ENCODE results near the gene PDE2A. TPM values are rescaled to one million over a fixed set of nuclear protein-coding genes. Genes with fewer than 3 reads are reported as not detected.

PDE2A gene
- total RNA-seq, 2 experiments from 2014 or later: 0.29 to 0.72 TPM

- POLR2A ChIA-PET: no interaction called here
- CTCF ChIA-PET: interaction anchor here (1.6 kb wide), 1 partner anchor 177 kb away, joined by 4 read pairs; no protein-coding TSS in a partner anchor
Observed at GRCh38 chr11:72647882-72648281, 26.3 kb downstream of the PDE2A start.

- ChIA-PET POLR2A (interaction anchor here (0.6 kb wide), 1 partner anchor 471 kb away, joined by 4 read pairs; no protein-coding TSS in a partner anchor), CTCF (interaction anchor here (0.7 to 1.6 kb wide), 2 partner anchors 37 to 57 kb away, joined by 3 read pairs; no protein-coding TSS in a partner anchor)
Observed at GRCh38 chr11:72646472-72646871, 27.8 kb downstream of the PDE2A start.

DNA sequence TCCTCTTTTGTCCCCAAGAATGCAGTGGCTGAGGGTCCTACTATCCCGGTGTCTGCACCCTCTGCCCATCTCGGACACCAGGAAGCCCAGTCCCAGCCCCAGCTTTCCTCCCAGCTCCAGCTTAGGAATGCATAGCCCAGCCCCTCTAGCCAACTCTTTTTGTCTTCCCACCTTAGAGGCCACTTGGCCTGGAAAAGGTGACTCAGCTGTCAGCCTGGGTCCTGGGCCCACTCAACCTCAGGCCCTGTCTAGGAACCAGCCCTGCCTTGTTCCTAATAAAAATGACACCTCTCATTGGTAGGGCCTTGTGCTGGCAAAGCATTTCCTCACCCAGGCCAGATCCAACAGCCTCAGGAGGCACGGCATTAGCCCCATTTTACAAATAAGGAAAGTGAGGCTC is 28.2 kb downstream of the PDE2A start:
- POLR2A ChIA-PET: interaction anchor here (0.6 kb wide), 1 partner anchor 470 kb away, joined by 4 read pairs; no protein-coding TSS in a partner anchor
- CTCF ChIA-PET: interaction anchor here (0.7 to 1.8 kb wide), 4 partner anchors 38 to 61 kb away, joined by 3 to 6 read pairs (median 3); no protein-coding TSS in a partner anchor

DNA sequence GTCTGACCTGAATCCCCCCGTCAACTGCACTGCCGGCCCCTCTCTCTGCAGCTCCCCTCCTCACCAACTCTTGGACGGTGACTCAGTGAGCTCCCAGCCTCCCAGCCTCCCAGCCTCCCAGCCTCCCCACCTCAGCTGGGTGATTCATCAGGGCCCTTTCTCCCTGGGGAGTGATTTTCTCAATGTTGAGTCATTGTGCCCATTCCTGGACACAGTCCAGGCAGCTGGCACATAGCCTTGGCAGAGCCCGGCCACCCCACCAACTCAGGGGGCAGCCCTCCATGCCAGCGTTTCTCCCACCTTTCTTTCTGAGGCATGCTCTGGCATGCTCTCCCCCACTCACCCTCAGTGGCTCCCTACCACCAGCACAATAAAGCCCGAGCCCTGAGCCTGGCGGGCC is 30.7 kb downstream of the PDE2A start:
- POLR2A ChIA-PET: no interaction called here
- CTCF ChIA-PET: interaction anchor here (0.8 to 4.3 kb wide), 12 partner anchors 8 to 172 kb away, joined by 3 to 25 read pairs (median 4); no protein-coding TSS in a partner anchor

GRCh38 chr11:72642884-72643522 is 31.2 kb downstream of the PDE2A start:
- POLR2A ChIA-PET: no interaction called here

DNA sequence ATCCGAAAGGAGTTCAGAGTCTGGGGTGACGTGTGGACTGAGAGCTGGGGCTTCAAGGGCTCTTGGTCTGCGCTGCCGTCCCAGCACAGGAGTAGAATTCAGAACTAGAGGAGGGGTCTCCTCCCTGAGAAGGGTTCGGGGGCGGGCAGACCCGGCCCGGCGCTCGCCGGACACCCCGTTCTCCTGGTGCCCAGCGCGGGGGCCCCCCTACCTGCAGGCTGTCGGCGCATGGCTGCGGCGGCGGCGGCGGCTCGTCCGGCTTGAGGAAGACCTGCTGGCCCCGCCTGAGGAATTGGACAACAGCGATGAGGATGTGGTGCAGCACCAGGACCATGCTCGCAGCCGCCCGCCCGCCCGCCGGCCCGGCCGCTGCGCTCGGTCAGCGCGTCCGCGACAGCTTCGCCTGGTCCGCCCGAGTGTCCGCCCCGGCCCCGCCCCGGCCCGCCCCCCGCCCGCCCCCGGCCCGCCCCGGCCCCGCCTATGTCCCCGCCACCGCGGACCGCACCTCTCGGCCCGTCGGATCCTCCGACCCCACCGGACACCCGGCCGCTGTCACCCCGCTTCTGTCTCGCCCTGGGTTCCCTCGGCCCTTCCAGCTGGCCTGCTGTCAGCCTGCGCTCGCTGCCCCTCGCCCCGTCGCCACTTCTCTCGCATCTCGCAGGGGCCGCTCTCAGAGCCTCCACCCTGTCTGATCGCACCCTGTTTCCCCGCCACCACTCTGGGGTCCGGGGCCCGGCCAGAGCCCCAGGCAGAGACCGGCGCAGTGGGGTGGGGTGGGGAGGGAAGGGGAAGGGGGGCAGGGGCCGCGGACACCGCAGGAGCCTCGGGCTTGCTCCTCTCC is 32.0 kb downstream of the PDE2A start:
- ChIA-PET CTCF (interaction anchor here (0.9 to 4.3 kb wide), 8 partner anchors 20 to 161 kb away, joined by 3 to 25 read pairs (median 4); no protein-coding TSS in a partner anchor), POLR2A (no interaction called here)

More at GRCh38 chr11:72642884-72643522, 31.2 kb downstream of the PDE2A start:
- CTCF ChIA-PET: interaction anchor here (0.8 to 4.3 kb wide), 12 partner anchors 9 to 172 kb away, joined by 3 to 25 read pairs (median 4); no protein-coding TSS in a partner anchor

- ChIA-PET POLR2A (no interaction called here), CTCF (interaction anchor here (0.5 to 4.3 kb wide), 5 partner anchors 42 to 357 kb away, joined by 3 to 25 read pairs (median 4); no protein-coding TSS in a partner anchor)
Observed at GRCh38 chr11:72641522-72642042, 32.6 kb downstream of the PDE2A start.

- POLR2A ChIA-PET: no interaction called here
- CTCF ChIA-PET: no interaction called here
Observed at GRCh38 chr11:72639502-72640375, 34.5 kb downstream of the PDE2A start.

DNA sequence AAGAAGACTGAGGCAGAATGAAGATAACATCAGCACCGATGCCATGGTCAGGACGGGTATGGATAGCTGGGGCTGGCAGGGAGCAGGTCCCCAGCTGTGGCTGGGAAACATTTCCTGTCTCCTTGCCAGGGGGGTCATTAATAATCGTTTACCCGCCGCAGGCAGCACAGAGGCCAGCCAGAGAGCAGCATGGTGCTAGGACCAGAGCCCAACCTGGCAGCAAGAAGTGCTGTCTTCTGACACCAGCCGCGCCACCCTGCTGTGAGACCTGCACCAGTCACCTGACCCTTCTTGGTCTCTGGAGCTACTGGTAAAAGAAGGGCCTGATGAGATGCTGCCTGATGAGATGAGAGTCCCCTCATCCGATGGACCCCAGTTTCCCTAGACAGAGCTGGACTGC is 36.3 kb downstream of the PDE2A start:
- ChIA-PET POLR2A (no interaction called here), CTCF (interaction anchor here (0.6 to 1.4 kb wide), 3 partner anchors 30 to 48 kb away, joined by 3 to 7 read pairs (median 3); no protein-coding TSS in a partner anchor)

DNA sequence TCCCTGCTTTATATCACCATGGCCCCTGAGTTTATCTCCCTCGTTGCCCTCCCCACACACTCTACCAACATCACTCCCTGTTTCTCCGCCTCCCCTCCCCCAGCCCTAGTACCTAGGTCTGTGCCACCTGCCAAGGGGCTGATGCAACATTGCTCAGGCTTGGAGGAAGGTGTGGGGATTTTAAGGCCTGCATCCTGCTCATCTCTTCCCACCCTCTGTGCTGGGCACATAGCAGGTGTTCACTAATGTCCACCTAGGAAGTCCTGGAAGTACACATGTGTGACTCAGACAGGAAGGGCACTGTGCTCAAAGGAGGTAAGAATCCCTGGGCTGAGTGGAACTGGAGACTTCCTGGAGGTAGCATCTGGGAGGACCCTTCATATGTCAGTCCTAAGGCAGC is 37.0 kb downstream of the PDE2A start:
- POLR2A ChIA-PET: no interaction called here

GRCh38 chr11:72636376-72636775 is 37.8 kb downstream of the PDE2A start:
- ChIA-PET POLR2A (no interaction called here), CTCF (interaction anchor here (0.9 to 2.1 kb wide), 3 partner anchors 15 to 50 kb away, joined by 3 to 7 read pairs (median 4); no protein-coding TSS in a partner anchor)

More for the DNA sequence above, 37.0 kb downstream of the PDE2A start:
- CTCF ChIA-PET: interaction anchor here (2.1 kb wide), 1 partner anchor 51 kb away, joined by 7 read pairs; no protein-coding TSS in a partner anchor

DNA sequence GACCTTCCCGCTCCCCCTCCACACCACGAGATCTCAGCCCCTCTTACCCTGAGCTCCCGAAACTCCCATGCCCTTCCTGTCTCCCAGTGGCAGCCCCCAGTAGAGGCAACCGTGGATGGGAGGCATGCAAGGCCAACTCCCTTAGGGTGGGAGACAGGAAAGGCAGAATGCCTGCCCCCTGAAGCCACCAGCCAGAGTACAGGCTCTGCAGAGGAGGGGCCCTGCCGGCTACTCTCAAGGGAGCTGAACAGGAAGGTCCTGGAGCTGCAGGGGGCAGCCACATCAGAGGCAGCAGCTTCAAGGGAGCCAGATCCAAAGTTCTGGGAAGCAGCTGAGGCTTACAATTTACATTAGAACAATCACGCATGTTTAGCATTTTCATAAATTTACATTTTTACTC is 38.3 kb downstream of the PDE2A start:
- ChIA-PET POLR2A (no interaction called here), CTCF (interaction anchor here (0.9 to 2.1 kb wide), 3 partner anchors 15 to 49 kb away, joined by 3 to 7 read pairs (median 4); no protein-coding TSS in a partner anchor)

DNA sequence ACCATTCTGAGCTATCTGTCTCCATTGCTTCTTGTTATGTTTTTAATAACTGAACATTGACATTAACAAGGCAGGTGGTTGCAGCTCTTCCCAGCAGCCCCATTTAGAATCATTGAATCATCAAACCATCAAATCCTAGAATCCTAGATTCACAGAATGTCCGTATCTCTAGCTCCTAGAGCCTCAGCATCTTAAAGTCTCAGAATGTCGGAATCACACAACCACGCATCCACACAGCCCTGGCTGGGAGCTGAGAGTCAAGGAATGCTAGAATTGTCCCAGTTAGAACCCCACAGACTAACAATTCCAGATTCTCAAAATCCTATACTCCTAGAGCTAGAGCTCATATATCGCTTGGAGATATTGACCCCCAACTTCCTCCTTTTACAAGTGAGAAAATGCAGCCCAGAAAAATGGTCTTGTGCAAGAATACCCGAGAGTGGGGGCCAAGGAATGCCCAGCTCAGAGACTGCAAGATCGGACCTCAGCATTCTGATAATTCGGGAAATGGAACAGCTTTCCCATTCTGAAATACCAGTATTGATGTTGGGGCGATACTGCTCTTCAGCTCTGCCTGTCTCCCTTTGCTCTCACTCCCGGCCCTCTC is 38.8 kb downstream of the PDE2A start:
- CTCF ChIA-PET: interaction anchor here (1.6 to 2.1 kb wide), 2 partner anchors 14 to 49 kb away, joined by 4 to 7 read pairs; no protein-coding TSS in a partner anchor
- POLR2A ChIA-PET: no interaction called here

DNA sequence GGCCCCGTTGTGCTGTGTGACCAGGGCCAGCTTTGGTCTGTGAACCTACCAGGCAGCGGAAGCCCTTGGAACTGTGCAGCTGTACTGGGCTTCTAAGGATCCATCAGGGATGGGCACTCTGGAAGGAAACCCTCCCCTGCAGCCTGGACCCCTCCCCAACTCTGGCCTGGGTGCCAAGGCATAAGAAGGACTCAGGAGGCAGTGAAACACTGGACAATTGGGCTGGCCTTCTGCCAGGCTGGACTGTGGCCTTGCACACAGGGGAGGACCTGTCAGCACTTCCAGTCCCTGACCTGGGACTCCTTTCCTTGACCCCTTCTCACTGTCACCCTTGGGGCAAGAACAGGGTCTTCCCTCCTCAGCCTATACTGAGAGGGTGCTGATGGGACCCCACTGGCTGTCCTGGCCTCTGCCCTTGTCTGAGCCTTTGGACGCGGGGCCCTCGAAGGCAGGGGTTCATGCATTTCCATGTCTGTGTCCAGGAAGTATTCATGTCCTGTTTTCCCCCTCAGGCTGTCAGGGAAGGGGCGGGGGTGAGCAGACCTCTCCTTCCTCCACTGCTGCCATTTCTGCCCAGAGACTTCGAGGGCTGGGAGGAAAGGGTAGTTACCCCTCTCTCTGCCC is 39.6 kb downstream of the PDE2A start:
- ChIA-PET POLR2A (no interaction called here), CTCF (interaction anchor here (1.6 kb wide), 1 partner anchor 13 kb away, joined by 4 read pairs; no protein-coding TSS in a partner anchor)

- CTCF ChIA-PET: interaction anchor here (1.5 kb wide), 1 partner anchor 9 kb away, joined by 4 read pairs; no protein-coding TSS in a partner anchor
- POLR2A ChIA-PET: no interaction called here
Observed at GRCh38 chr11:72634016-72634415, 40.2 kb downstream of the PDE2A start.

- CTCF ChIA-PET: interaction anchor here (1.0 to 1.5 kb wide), 2 partner anchors 10 to 47 kb away, joined by 3 to 4 read pairs; no protein-coding TSS in a partner anchor
- POLR2A ChIA-PET: no interaction called here
Observed at GRCh38 chr11:72633068-72633467, 41.2 kb downstream of the PDE2A start.

All from activated CD8-positive, alpha-beta memory T cell treated with anti-CD3 and anti-CD28 coated beads for 36 hours (primary cell).